Right atrium auricular region (tissue), 2 donors: ENCODE measurements around the gene PXDC1. TPM values are rescaled to one million over a fixed set of nuclear protein-coding genes. Genes with fewer than 3 reads are reported as not detected.
A peak's percentile ranks its signal among the peaks of the same experiment; 100 is the strongest.

Source experiments
- DNase-seq: peaks from one replicate; pipeline ENCODE4 v3.0.0-alpha.2; 2019; ENCODE audit warnings: low spot score
- H3K27ac ChIP-seq, 2 donors: fragments of 200-600 bp; sonication (generic); 1 replicate in 1 of 2; 2 replicates in 1 of 2; pipeline ENCODE4 v1.5.1; 2016 to 2019
- H3K27me3 ChIP-seq, 2 donors: fragments of 200-600 bp; sonication (generic); one replicate each; pipeline versions ENCODE4 v1.5.1 to v1.6.0; 2017 to 2019
- H3K36me3 ChIP-seq: fragments of 200-600 bp; sonication (generic); one replicate; pipeline ENCODE4 v1.5.1; 2016
- H3K4me1 ChIP-seq, 2 donors: fragments of 200-600 bp; sonication (generic); one replicate each; pipeline versions ENCODE4 v1.5.1 to v1.6.0; 2017 to 2019
- H3K4me3 ChIP-seq, 2 donors: fragments of 200-600 bp; sonication (generic); 1 replicate in 1 of 2; 2 replicates in 1 of 2; pipeline ENCODE4 v1.5.1; 2017 to 2019; ENCODE audit warnings: mild to moderate bottlenecking in 1 of 2, moderate library complexity in 1 of 2
- H3K9me3 ChIP-seq, 2 donors: fragments of 200-600 bp; sonication (generic); one replicate each; pipeline ENCODE4 v1.5.1; 2019
- total RNA-seq, 2 donors: library from RNA; depleted of rRNA; stranded (reverse); fragments of >200 nt; gene quantifications; one replicate each; pipeline ENCODE4 v1.1.0, GENCODE V29; 2016
- TF ChIP-seq, protein P1 (sequence below), 2 donors: fragments of 200-600 bp; sonication (generic); IDR thresholded peaks; one replicate each; pipeline ENCODE4 v1.5.1; 2019; ENCODE audit warnings: antibody characterized with exemption in 2 of 2

PXDC1 gene
- total RNA-seq, 2 donors from 2014 or later = 43.5 to 77.2 TPM

DNA sequence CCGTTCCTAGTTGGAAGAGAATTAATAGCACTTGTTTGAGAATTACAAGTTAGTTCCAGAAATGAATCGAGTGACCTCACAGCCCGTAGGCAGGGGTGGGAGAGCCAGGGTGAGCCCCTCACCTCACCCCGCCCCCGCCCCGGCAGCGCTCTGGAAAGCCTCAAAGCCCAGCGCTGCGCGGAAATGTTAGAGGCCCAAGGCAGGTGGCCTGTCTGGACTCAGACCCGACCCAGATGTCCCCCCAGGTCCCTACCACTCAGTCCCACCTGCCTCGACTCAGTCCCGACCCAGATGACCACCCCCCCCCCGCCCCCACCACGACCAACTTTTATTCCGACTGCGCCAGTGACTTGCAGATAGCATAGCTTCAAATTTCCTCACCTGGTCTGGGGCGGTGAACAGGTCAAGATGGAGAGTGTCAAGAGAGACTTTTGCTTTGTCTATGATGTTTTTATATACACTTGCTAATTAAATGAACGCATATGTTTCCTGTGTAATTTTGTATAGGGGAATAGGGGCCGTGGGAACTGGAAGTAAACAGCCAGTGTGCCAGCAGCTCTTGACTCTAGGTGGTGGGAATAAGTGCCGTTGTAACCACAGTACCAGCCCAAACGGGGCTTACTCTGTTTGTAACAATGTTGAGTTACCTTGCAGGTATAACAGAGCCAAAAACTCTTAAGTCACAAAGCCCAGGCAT lies 1.2 kb upstream of the PXDC1 start:
- no peaks in the 10 kb centered on the region for H3K9me3 ChIP-seq
- no peaks in the 10 kb centered on the region for H3K36me3 ChIP-seq
- H3K27me3 ChIP-seq = no peaks in the 10 kb centered on the region
- TF ChIP-seq, protein P1, sequence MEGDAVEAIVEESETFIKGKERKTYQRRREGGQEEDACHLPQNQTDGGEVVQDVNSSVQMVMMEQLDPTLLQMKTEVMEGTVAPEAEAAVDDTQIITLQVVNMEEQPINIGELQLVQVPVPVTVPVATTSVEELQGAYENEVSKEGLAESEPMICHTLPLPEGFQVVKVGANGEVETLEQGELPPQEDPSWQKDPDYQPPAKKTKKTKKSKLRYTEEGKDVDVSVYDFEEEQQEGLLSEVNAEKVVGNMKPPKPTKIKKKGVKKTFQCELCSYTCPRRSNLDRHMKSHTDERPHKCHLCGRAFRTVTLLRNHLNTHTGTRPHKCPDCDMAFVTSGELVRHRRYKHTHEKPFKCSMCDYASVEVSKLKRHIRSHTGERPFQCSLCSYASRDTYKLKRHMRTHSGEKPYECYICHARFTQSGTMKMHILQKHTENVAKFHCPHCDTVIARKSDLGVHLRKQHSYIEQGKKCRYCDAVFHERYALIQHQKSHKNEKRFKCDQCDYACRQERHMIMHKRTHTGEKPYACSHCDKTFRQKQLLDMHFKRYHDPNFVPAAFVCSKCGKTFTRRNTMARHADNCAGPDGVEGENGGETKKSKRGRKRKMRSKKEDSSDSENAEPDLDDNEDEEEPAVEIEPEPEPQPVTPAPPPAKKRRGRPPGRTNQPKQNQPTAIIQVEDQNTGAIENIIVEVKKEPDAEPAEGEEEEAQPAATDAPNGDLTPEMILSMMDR (IDR thresholded peaks at IDR 0.05) = no peak
- H3K4me3 ChIP-seq = peak overlapping the region; percentile 81 to 96
- no peak for DNase-seq
- H3K27ac ChIP-seq = peak overlapping the region; percentile 97 to 99
- peaks cover 0 to 27% of the 10 kb centered on the region in 2 donors for H3K4me1 ChIP-seq

DNA sequence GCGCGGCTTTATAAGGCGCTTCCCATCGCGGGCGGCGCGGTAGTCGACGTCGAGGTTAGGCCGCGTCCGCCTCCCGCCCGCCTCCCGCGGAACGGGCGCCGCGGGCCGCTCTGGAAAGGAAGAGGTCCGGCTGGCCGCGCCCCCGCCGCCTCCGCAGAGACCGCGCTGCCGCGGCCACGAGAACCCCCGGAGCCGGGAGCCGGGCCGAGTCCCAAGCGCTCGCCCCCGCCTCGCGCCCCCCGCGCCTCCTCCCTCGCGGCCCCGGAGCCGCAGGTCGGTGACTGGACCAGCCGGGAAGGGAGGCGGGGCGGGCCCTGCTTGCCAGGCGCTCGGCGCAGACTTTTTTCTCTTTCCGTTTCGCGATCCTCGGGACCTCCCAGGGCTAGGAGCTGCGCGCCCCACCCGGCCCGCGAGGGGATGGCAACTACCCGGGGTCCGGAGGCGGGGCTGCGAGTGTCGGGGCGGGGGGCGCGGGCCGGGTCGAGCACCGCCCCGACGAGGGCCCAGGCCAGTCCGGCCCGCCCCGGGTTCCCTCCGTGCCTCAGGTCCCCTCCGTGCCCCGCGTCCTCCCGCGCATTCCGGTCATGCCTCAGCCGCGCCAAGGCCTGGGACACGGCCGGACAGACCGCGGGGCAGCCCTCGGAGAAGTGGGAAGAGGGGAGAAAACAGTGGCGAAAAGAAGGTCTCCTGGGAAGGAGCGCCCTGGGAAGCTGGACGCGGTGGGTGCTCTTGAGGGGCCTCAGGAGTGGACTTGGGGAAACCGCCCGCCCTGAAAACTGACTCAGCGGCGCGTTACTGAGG lies 417 bp upstream of the PXDC1 start:
- DNase-seq = peak; percentile 94
- peaks cover 0 to 34% of the 10 kb centered on the region in 2 donors for H3K4me1 ChIP-seq
- peak overlapping the region; percentile 97 to 99 for H3K27ac ChIP-seq
- no peaks in the 10 kb centered on the region for H3K27me3 ChIP-seq
- TF ChIP-seq, protein P1 (IDR thresholded peaks at IDR 0.05) = peak; percentile 41 to 50
- H3K4me3 ChIP-seq = peak overlapping the region; percentile 81 to 96
- H3K9me3 ChIP-seq = no peaks in the 10 kb centered on the region
- no peaks in the 10 kb centered on the region for H3K36me3 ChIP-seq

DNA sequence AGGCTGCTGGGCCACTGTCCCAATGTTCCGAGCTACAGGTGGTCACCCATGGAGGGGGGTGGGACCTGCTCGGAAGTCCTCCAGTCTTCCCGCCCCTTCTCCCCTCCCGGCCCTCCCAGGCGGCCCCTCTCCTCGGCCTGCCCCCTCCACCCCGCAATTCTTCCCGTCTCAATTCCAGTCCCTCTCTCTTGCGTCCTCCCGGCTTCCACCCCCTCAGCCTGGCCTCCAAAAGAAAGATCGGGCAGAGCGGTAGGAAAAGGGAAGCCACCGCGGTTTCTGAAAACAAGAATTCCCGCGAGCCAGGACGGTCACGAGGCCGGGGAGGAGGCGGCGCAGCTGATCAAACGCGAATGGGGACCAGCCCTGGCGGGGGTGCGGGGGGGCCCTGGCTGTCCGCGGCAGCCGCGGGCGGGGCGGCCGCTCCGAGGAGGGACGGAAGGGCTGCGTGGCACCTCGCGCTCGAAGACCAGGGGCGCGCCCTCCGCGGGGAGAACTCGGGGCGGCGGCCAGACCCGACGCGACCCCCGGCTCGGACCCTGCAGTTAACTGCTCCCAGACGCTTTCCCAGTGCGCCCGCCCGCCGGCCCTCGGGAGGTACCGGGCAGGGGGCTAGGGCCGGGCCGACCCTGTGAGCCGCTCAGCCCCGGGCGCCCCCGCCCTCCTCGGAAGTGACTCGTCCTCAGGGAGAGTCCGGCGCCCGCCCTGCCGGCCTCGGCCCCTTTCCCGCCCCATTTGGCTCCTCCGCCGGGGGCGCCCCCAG lies 1.0 kb downstream of the PXDC1 start:
- H3K27ac ChIP-seq = peak overlapping the region; percentile 97 to 99
- no peaks in the 10 kb centered on the region for H3K36me3 ChIP-seq
- H3K27me3 ChIP-seq = no peaks in the 10 kb centered on the region
- TF ChIP-seq, protein P1 (IDR thresholded peaks at IDR 0.05) = no peak
- H3K9me3 ChIP-seq = no peaks in the 10 kb centered on the region
- peak overlapping the region; percentile 81 to 96 for H3K4me3 ChIP-seq
- DNase-seq = peak; percentile 91
- H3K4me1 ChIP-seq = peaks cover 0 to 48% of the 10 kb centered on the region in 2 donors

DNA sequence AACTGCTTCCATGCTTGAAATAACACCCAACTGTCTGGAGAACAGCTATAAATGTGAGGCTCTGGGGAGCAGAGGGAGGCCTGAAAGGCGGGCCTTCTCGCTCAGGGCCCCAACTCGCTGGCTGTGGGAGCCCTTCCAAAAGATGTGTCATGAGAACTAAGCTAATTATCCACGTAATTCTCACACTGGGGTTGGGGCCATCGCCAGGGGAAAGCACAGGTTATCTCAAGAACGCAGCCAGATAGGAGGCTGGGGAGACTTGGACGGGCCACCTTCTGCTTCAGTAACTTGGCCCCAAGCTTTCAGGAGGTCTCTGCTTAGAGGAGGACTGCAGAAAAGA lies 1.6 kb downstream of the PXDC1 start:
- no peaks in the 10 kb centered on the region for H3K9me3 ChIP-seq
- peak overlapping the region; percentile 81 to 96 for H3K4me3 ChIP-seq
- TF ChIP-seq, protein P1 (IDR thresholded peaks at IDR 0.05) = no peak
- no peaks in the 10 kb centered on the region for H3K36me3 ChIP-seq
- peak; percentile 87 for DNase-seq
- peaks cover 0 to 54% of the 10 kb centered on the region in 2 donors for H3K4me1 ChIP-seq
- H3K27ac ChIP-seq = peak overlapping the region; percentile 97 to 99
- H3K27me3 ChIP-seq = no peaks in the 10 kb centered on the region

DNA sequence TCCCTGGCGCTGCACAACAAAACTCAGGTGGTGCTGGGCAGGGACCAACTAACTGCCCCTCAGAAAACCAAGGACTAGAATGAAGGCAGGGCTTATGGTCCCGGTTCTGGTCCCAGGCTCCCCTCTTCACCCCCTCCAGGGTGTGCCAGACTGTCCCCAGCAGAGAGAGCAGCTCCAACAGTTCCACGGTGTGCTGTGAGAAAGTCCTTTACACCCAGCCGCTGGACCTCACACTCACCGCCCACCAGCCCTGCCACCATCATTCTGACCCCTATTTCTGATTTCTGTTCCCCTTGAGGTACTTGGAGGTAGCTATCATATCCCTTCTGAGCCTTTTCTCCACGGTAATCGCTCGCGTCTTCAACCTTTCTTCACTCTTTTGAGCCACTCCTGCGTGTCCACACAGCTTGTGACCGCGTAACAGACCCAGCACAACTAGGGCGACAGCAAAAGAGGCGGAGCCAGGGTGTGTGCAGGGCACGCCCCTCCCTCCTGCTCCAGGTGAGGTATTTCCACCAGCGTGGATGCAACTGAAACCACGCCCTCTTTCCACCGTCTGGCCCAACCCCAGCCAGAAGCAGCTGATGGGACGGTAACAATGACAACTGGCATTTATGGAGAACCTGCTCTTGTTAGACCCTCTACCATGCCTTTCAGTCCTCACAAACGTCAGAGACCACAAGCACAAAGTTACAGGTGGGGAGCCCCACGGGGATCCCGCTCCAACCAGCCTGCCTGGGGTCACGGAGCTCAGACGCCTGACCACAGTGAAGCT lies 2.3 kb downstream of the PXDC1 start:
- H3K27ac ChIP-seq = peak overlapping the region; percentile 97 to 99
- H3K4me1 ChIP-seq = peaks cover 0 to 61% of the 10 kb centered on the region in 2 donors
- H3K4me3 ChIP-seq = peak overlapping the region; percentile 81 to 96
- no peaks in the 10 kb centered on the region for H3K36me3 ChIP-seq
- H3K27me3 ChIP-seq = no peaks in the 10 kb centered on the region
- TF ChIP-seq, protein P1 (IDR thresholded peaks at IDR 0.05) = no peak
- H3K9me3 ChIP-seq = no peaks in the 10 kb centered on the region
- no peak for DNase-seq
